GM03348 (cell line): Measurements from ENCODE around the gene HMG20A.

Experiments
- DNase-seq: peaks from one replicate; pipeline ENCODE4 v3.0.0; 2012; ENCODE audit warnings: low spot score

Gene HMG20A

DNA sequence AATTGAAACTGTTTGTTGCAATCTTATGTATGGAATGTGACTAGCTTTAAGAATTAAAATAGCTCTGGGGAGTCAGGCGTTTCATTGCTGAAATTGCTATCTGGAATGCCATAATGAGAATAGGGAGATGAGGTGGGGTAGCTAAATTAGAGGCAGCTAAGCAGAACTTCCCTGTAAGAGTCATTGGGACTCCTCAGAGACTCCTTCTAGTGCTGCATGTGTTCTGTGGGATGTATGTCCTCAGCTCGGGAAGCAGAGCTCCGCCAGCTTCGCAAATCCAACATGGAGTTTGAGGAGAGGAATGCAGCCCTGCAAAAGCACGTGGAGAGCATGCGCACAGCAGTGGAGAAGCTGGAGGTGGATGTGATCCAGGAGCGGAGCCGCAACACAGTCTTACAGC, 57.4 kb downstream of the HMG20A start:
- no peak for DNase-seq

DNA sequence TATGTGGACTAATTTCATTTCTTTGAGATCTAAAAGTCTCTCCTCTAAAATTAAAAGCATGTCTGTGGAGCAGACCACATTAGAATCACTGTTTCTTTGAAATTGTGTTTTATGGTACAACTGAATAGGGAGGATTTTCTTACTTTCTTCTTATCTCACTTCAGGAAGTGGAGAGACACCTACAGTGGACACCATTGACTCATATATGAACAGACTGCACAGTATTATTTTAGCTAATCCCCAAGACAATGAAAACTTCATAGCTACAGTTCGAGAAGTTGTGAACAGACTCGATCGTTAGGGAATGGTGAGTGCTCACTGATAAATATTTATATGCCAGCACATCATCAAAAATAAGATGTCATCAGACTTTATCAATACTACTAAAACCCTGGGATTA, 58.3 kb downstream of the HMG20A start:
- no peak for DNase-seq

DNA sequence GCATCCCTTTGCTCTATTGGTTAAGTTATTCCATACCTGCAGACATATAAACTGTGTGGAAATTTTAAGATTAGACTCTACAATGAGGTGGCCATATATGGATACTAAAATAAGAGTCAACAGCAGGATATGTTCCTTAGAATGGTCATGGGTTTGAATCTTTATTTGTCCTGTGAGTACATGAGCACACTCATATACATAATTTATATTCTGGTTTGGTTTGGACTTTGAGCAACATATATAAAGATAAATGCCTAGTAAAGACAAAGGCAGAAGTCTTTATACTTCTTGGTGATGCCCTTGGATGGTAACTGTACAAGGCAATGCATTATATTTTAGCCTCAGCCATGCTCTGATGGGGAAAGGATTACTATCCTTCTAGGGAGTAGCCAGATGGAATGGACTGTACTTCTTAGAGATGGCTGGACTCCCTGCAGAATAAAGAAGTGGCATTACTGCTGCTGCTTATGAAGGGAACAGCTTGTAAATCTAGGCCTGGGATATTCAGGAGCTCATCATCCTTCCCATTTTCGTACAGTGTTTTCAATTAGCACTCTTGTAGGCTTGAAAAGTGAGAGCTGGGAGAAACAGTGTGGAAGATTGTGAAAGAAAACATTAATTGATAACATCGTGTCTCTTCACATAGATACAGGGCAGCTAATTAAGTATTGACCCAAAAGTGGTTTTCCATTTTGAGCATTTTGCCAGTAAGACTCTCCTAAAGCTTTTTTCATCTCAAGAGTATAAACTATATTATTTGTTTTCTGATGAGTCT, 60.4 kb downstream of the HMG20A start:
- no peak for DNase-seq

DNA sequence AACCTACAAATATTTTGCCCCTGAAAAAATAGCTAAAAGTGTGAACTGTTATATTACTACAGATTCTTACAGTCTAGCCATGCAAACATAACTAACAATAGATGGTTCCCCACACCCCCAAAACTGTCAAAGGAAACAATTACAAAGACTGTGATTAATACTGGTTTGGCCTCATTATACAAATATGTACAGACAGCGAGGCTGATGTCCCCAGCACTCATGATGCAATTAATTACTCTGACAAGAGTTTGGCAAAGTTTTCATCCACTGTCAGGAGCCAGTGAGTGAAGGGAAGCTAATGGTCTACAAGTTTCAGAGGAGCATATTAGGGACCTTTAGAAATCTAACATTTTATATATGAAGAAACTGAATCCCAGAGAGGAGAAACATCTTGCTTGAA, 61.0 kb downstream of the HMG20A start:
- DNase-seq, result peak; percentile 54

DNA sequence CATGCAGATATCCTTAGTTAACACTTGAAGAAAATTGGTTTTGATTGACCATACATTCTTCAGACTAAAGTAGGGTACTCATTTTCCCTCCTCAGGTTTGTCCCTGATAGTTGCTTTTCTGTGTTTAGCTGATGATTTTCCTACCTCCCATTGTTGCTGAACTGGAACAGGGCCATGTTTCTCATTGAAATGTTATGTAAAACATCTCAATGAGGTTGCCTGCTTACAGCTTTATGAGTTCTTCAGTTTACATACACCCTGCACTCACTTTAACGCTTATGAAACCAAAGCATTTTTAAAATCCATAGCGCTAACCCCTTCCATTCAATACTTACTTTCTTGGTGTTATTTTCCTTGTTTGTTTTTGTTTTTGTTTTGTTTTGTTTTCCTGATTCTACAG, 61.9 kb downstream of the HMG20A start:
- peak; percentile 65 for DNase-seq

DNA sequence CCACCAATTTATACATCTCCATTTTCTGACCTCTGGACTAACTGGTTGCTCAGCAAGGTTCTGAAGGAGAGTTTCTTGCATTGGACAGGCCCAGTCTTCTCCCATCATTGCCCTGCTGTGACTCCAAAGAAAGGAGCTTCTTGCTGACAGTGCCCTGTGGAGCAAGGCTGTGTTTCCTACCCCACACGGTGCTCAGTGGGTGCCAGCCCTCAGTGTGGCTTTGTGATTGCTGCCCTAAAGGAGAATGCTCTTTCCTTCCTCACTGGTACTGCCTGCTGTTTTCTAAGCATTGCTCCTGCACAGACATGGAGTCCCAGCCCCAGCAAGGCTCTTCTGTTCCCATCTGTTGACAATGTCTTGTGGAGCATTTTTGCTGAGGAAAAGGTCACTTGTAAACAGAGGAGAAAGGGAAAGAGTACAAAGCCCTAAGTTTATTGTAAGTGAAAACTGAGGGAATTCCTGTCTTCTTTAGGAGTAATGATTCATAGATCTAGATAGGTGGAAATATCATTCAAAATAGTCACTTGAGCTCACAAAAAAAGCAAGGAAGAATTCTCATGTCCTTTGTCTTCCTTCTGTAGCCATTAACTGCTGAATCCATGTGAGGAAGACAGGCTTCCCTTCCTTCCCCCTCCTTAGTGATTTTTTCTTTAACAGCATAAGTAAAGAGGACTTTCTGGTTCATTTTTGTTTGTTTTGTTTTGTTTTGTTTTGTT, 62.9 kb downstream of the HMG20A start:
- no peak for DNase-seq

DNA sequence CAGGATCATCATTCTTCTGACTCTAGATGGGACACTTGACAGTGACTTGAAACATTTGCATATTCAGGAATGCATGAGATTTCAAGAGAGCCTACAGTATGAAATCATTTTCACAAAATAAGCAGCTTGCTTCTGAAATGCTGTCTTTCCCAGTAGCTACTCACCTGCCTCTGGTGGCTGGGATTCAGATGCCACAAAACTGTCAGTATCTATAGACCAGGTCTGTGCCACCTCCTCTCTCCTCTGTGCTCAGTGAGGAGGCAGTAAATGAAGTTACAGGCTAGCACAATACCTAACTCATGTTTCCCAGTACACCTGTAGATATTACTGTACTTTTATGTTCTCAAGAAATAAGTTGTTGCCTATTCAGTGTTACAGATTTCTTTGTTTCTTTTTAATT, 64.3 kb downstream of the HMG20A start:
- no peak for DNase-seq

DNA sequence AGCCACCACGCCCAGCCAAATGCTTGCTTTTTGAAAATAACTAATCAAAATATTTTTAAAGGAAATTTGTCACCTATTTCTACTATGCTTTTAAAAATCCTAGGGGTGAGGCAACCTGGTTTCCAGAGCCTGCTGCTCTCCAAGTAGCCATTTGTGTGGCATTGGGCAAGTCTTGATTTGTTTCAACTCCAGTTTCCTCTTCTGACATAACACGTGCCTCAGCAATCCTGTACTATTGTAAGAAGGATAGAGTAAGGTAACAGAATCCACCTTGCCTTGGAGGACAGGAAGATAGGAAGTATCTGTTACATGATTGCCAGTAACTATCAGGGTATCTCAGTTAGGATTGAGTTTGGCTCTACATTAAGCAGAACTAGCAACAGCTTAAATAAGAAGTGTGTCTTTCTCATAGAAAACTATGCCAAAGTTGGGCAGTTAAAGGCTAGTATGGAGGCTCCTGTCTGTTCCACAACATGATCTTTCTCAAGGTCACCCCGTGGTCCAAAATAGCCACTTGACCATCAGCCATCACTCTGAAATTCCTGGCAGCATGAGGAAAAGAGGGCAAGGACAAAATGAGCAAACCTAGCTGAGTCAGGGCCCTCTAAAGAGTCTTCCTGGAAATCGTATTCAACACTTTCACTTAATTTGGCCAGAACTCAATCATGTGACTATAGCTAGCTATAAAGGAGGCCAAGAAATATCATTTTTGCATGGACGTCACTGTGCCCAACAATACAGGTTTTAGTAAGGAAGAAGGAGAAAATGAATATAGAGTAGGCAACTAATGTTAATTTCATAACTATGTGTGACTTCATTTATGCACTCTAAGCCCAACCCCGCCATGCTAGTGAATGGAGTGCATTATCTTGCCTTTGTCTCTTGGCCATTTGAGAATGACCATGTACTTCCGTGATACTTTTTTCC, 66.1 kb downstream of the HMG20A start:
- no peak for DNase-seq

DNA sequence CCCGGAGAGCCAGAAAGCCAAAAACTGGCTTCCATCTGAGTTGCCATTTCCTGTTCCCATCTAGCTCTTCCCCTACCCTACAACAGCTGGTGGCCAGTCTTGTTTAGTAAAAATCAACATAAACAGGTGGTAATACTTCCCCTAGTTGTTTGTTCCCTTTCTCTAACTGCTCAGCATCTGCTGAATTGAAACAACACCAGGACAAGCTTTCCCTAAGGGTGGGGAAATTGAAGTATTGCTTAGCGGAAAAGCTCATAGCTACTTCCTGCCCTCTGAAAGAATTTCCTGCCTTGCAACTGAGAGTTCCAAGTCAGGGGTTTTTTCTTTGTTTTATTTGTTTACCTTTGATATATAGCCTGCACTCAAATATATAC, 66.8 kb downstream of the HMG20A start:
- DNase-seq, result no peak

DNA sequence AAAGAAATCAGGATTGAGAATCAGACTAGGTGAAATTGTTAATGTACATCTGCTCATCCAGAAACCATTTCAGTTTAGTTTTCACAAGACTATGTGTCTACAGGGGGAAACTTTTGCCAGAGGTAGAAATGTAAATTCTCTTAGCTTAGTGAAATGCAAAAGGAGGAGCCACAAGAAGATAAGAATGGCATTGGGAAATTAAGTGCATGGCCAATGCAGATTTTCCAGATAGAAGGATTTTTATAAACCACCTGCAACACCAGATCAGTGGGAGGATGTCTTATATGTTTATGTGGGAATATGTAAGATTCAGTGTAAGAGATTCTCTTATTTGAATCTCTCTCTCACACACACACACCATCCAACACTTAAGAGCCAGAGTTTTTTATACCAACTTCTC, 67.2 kb downstream of the HMG20A start:
- DNase-seq, result no peak

DNA sequence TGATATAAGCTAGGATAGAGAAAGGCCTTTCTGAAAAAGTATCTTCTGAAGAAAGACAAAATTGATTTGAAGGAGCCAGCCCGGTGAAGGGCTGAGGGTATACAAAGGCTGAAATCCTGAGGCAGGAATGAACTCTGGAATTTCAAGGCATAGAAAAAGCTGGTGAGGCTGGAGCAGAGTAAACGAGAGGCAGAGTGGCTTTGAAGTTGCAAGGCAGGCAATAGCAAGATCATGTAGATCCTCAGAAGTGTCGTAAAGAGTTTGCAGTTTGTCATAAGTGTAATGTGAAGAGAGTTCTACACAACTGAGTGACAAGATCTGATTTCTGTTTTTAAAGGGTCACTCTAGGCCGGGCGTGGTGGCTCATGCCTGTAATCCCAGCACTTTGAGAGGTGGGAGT, 69.0 kb downstream of the HMG20A start:
- DNase-seq, result no peak

DNA sequence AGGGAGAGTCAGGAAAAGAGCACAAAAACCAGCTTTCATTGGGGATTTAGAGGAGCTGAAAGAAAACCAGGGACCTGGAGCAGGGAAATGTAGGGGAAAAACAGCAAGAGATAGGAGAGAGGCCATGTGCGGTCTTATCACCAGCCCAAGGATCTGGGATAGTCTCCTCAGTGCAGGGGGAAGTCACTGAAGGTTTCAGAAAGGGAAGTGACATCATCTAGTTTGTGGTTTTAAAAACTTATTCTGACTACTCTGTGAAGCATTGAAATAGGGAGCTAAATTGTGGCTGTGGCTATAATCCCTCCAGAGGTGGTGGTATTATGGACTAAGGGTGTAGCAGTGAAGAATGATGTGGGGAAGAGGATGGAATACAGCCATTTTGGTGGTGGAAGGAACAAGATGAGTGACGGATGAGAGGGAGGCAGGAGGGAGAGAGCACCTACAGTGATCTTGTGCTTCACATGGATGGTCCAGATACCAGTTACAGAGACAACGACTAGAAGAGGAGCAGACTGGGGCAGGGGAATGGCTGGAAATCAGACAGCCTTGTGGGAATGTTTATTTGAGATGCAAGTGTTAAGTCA, 72.7 kb downstream of the HMG20A start:
- no peak for DNase-seq

DNA sequence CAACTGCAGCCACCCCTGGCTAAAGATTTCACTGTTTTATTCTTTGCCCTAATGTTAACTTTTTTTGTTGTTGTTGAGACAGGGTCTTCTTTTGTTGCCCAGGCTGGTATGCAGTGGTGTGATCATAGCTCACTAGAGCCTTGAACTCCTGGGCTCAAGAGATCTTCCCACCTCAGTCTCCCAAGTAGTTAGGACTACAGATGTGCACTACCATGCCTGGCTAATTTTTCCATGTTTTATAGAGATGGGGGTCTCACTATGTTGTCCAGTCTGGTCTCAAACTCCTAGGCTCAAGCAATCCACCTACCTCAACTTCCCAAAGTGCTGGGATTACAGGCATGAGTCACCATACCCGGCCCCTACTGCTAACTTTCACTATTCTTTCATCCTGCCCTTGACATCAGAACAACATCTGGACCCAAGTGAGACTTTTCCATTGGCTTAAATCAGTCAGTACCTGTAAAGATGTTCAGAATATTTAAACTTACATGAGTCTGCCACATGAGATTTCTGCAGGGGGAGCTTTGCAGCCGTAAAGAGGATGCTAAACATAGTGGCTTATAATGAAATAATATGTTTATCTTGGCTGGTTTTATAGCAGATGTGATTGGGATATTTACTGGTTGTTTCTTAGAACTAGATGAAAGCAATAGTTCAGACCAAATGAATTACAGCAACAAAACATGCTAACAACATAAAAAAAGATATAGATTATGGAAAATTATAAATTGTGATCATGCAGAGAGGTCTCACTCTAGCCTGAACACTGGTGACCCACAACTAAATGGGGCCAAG, 73.6 kb downstream of the HMG20A start:
- DNase-seq, result no peak

DNA sequence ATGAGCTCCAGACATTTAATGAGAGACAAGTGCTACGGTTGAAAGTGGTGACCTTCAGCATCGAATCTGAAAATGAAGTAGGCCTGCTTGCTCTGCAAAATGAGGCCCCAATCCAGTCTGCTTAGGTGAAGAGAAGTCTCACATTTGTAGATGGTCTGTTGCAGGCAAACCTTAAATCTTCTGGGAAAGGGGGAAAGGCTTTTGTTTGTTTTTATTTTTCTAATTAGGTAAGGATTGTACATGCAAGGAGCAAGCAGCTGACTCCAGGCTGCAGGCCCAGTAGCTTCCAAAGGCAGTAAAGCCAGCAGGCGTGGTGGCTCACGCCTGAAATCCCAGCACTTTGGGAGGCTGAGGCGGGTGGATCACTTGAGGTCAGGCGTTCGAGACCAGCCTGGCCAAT, 74.3 kb downstream of the HMG20A start:
- no peak for DNase-seq

DNA sequence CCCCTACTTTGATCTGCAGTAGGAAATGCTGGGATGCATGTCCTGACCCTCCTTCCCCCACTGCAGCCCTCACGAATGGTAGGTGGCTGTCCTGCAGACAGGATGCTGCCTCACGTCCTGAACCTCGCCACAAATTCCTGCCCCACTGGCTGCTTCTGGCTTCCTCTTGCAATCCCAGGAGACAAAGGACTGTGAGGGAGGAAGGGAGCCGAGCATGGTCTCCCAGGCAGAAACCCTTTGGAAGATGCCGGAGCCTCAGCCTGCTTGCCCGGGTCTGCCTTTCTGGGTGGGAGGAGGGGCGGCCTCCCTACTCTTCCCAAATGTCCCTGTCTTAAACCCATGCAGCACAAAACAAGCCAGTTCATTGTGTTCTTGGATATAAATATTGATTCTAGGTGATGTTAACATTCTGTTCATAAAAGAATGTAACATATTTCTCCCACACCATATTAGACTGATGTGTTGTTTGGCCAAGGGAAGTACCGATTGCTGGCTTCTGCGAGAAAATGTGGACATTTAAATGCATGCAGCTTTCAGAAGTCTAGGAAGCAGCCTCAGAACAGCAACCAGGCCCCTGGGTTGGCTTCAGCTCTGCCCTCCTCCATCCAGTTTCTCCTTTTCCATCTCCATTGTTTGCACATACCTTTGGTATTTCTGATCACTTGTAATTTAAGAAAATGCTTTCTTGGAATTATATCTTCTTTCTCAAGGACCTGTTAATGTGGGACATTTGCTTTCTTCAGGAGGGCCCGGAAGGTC, 75.3 kb downstream of the HMG20A start:
- DNase-seq, result peak; percentile 54

DNA sequence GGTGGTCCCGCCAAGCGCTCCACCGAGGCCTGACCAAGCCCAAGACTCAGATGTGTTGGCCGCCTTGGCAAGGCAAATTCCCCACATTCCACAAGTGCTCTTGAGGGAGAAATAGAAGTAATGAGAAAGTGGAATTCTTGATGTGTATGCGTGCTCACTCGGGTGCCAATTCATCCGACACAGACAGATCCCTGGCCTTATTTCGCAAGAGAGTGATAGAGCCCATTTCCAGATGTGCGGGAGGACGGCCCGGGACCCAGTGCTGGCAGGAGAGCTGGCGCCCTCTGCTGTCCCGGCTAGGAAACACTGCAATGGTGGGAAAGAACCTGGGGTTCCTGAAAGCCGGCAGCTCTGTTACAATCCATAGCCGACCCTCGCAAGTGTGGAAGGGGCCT, 76.0 kb downstream of the HMG20A start:
- peak; percentile 93 for DNase-seq

DNA sequence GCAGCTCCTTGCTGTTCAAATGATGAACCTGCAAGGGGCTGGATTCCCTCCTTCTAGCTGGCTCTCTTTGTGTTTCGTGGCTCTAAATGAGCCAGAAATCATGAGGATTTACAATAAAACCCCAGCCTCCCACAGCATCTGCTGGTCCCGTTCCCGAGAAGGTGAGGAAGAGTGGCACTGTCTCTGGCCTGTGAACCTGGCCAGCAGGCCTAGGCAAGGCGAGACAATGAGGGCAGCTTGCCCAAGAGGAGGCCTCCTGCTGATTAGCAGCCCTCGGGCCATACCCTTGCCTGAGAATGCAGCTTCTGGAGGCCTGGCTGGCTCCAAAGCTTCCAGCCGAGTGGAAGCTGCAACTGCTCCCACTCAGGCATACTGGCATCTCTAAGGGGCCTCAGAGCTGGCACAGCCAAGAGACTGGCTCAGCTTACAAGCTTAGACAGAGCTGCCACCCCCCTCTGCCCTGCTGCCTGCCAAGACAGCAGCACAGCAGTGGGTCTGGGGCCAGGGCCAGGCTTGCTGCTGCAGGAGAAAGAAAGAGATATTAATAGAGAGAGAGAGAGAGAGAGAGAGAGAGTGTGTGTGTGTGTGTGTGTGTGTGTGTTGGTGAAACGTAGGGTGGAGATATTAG, 76.5 kb downstream of the HMG20A start:
- DNase-seq, result peak; percentile 57

DNA sequence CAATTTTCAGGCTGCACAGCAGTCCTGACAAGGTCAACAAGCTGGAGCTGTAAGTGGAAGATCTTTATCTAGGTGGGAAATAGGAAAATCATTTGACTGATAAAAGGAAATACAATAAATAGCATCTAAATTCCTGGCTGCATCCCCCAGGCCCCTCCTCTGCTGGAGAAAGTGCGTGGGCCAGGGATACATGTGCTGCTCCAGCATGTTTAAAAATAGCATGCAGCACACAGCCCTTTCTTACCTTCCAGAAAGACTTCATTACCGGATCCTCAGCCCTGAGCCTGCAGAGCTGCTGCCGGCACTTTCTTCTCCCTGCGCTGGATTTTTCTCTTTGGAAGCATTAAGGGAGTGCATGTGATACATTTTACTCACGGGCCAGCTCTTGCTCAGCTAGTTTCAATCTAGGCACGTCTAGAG, 77.3 kb downstream of the HMG20A start:
- peak; percentile 43 for DNase-seq

DNA sequence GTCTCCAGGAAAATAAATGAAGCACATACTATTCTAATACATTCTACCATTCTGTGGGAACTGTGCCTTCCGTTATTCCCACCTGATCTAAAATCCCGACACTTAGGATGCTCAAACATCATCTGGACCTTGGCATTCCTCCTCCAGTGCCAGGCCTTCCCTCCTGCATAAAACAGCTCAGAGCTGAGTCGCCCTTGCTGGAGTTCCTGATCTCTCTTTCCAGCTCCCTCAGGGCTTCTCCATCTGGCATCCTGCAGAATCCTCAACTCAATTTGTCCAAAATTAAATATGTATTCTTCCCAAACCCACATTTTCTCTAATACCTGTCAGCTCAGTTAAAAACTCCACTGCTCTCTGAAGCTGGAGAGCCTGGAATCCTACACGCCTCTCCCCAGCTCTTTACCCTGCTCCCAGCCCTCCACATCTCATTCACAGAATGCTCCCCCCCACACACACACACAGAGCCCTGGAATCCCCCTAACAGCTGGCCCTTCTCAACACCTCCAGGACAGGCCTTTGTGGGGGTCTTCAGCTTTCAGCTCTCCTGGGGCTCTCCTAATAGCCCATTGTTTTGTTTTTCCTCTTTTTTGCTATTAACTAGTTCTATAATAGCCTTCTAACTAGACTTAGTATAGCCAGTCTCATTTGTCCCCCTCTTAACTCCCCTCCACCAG, 78.5 kb downstream of the HMG20A start:
- peak; percentile 54 for DNase-seq

DNA sequence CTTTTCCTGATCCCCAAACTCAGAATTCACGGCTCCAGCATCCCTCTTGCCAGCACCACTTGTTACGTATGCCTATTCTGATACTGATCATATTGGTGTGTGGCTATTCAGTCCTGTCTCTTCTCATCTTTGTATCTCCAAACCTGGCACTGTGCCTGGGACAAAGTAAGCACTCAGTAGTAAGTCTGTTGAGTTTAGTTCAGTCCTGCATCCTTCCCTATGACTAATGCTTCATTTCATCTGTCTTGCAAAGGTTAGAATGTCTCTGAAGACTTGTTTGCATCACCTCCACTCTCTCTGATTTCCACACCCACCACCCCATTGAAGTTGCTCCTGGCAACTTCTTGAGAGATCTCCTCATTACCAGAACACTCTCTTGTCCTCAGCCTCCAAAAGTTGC, 80.3 kb downstream of the HMG20A start:
- DNase-seq, result no peak
